HEK293T (cell line): ENCODE data around the gene APLN.

Experiments used
- BHLHE40 ChIP-seq: fragments of 450-650 bp; IDR thresholded peaks from 2 replicates; pipeline ENCODE4 v1.6.1; 2016; ENCODE audit warnings: mild to moderate bottlenecking, moderate library complexity, borderline replicate concordance
- CTBP1 ChIP-seq: fragments of 450-650 bp; IDR thresholded peaks from 2 replicates; pipeline ENCODE4 v1.6.1; 2016; ENCODE audit warnings: borderline replicate concordance
- ELF4 ChIP-seq: fragments of 450-650 bp; IDR thresholded peaks from 2 replicates; pipeline ENCODE4 v1.6.1; 2017; ENCODE audit warnings: antibody characterized with exemption
- FOXA1 ChIP-seq: fragments of 450-650 bp; IDR thresholded peaks from 2 replicates; pipeline ENCODE4 v1.6.1; 2016; ENCODE audit warnings: mild to moderate bottlenecking
- FOXK2 ChIP-seq: fragments of 450-650 bp; IDR thresholded peaks from 2 replicates; pipeline ENCODE4 v1.6.1; 2016; ENCODE audit warnings: mild to moderate bottlenecking
- FOXM1 ChIP-seq: fragments of 450-650 bp; IDR thresholded peaks from 2 replicates; pipeline ENCODE4 v1.6.1; 2017; ENCODE audit warnings: mild to moderate bottlenecking, borderline replicate concordance
- L3MBTL2 ChIP-seq: fragments of 450-650 bp; conservative IDR thresholded peaks from 2 replicates; pipeline ENCODE4 v1.6.1; 2016; ENCODE audit warnings: mild to moderate bottlenecking
- ZNF384 ChIP-seq: fragments of 450-650 bp; IDR thresholded peaks from 2 replicates; pipeline ENCODE4 v1.6.1; 2016

GRCh38 chrX:129659861-129660260 is 5.1 kb upstream of the APLN start:
- no peak for TF ChIP-seq FOXM1
- TF ChIP-seq BHLHE40 = no peak
- TF ChIP-seq ZNF384 = no peak
- no peak for TF ChIP-seq L3MBTL2
- TF ChIP-seq FOXK2 = no peak
- TF ChIP-seq FOXA1 = no peak
- no peak for TF ChIP-seq ELF4
- TF ChIP-seq CTBP1 = no peak
